Measurements from ENCODE around the gene PPP3CA. TPM values are rescaled to one million over a fixed set of nuclear protein-coding genes. Genes with fewer than 3 reads are reported as not detected.
"Not testable (repeated sequence)": the region's sequence is repeated elsewhere in the genome, so short reads cannot be mapped to it uniquely, and the experiment has no call there.

Gene PPP3CA
- total RNA-seq, 1 donor from 2014 or later = 15.2 TPM

DNA sequence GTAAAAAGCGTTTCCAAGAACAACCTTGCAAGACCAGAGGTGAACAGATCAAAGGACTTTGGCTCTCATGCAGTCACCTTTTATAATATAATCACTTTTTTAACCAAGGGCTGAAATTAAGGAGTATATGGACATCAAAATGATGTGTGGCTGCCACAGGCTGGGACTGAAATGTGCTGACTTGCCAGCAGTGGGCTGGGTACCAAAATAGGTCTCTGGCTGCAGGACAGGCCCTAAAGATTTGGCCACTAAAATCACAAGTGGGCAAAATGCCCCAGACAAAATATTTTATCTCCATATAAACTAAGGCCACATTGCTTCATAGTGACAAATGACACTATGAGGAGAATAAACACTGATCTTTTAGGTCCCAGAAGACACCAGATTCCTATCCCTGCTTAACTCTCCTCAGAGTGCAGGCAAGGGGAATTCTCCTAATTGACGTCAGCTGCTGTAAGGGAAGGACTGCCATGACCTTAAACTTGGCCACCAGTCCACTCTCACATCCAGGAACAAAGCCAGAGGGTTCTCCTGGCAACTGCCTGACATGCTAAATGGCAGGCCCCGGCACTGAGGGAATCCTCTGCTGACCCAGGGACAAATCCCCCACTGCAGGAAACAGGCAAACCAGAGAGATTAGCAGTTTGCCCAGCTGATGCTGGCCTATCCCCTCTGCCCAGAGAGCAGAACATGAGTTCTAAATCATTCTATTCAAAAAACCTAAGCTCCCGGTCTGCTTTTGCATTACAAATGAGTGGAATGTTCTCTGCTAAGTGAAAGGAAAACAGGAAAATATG lies 155.8 kb downstream of the PPP3CA start:
- peak; percentile 84 for DNase-seq (ENCODE audit: low spot score)
- intact Hi-C loops (cut with DNase I) = loop anchor here (2.0 to 10.0 kb wide), 2 partner anchors 155 to 453 kb away; partner anchors contain the start of gene PPP3CA

DNA sequence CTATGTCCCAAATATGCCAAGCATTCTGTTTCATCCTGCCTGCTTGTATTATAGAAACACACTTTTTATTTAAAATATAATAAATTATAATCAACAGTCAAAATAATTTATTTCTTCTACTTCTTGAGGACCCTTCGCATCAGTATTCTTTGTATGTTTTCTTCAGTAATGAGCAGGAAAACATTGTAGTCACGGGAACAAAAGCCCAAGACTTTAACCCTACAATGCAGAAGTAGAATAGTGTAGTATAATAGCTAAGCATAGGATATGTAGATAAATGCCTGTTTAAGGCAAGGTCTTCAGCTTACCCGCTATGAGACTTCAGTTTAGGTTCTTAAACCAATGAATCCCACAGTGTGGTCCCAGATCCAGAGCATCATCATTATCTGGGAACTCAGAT lies 156.6 kb downstream of the PPP3CA start:
- DNase-seq (ENCODE audit: low spot score) = no peak
- intact Hi-C loops (cut with DNase I) = loop anchor here (2.0 to 10.0 kb wide), 2 partner anchors 156 to 454 kb away; partner anchors contain the start of gene PPP3CA

DNA sequence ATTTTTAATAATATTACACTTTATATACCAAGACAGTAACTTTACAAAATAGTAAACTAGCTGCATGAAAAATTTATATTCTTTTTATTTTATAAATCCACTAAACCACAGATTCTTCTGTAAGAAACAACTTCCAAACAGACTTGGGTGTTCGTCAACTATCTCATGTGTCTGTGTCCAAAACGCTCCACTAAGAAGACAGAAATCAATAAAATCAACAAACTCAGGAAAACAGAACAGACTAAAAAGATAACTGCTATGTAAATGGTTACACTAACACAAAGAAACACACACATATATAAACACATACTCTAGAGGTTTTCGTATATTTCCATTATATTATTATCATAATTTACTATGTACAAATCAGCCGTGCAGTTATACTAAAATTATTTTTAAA lies 158.4 kb downstream of the PPP3CA start:
- intact Hi-C loops (cut with DNase I) = no loop called here

DNA sequence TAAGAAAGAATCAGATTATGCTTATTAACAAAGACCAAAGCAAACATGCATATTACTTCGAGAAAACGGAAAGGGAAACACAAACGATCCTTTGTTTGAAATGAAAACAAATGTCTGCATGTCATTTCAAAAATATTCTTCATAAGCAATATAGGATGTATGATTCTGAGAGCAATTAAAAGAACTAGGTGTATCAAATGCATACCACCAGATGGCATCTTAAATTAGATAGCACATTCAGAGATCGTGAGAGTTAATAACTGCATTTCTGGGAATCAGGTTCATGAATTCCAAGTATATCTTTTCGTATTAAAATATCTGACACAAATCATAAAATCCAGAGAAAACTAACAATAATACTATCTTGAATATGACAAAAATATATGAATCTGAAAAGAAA lies 159.5 kb downstream of the PPP3CA start:
- intact Hi-C loops (cut with DNase I) = no loop called here

More for the DNA sequence above, 158.4 kb downstream of the PPP3CA start:
- DNase-seq (ENCODE audit: low spot score) = no peak

DNA sequence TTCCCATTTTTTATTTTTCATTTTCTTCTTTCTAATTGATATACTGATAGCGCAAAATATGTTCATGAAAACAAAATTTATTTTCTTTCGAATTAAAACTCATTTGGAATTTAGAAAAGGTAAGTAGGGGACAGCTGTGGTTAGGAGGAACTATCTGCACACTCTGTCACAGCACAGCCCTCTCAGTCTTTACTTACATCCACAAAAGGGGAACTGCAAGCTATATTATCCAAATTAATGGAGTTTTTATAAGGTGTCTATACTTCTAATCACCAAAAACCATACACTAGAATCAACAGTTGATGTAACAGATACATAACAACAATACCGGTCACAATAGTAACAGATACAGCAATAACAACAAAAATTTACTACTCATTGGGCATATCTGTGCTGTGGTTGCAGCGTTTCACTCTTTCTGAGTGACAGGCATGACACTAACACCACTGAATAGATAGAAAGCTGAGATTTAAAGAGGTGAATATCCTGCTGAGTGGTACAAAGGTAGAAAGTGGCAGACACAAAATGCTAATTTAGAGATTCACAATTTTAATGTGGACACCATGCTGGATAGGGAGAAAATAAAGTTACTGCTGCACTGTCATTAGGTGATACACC lies 160.7 kb downstream of the PPP3CA start:
- no peak for DNase-seq (ENCODE audit: low spot score)
- intact Hi-C loops (cut with DNase I) = no loop called here

More for the DNA sequence above, 159.5 kb downstream of the PPP3CA start:
- DNase-seq (ENCODE audit: low spot score) = no peak

DNA sequence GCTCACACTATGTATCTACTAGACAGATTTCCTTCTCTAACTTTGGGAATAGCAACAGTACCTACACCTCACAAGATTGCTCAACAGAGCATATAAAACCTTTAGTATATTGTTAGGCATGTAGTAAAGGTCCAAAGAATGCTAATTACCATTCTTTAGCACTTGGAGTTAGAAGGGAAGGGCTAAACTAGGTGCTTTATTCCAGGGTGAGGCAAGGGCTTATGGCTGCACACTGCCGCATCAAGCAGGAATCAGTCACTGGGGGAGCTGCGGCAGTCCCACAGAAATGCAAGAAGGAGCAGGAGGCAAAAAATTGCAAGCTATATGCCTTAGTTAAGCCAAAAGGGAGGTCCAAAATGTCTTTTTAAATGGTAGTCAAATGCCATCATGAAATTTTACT lies 162.7 kb downstream of the PPP3CA start:
- DNase-seq (ENCODE audit: low spot score) = no peak
- intact Hi-C loops (cut with DNase I) = no loop called here

DNA sequence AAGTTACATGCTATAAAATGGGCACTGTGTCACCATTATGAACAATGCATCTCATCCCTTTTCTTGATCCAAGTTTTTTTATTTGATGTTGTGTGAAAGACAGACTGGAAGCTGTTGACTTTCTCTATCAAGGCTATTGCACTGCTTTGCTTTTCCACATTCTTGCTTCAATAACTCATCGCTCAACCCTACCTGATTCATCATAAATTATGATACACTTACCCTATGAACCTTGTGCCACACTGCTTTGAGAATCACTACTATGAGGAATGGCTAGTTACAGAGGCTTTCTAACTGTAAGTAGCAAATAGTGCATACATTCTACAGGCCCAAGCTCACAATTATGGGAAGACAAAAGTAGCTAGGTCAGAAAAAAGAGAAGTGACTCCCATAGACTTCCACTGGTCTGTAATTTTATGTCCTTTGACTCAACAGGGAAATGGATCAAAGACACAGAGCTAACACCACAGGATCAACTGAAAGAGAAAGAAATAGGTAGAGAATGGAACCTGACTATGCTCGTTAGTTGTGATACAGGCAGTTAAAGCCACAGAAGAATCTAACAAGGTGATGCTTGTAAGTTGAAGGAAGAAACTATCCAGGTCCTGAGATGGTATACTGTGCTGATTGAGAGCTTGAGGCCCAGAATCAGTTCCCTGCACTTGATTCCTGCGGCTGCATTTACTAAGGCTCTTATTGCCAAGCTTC lies 163.5 kb downstream of the PPP3CA start:
- intact Hi-C loops (cut with DNase I) = no loop called here
- DNase-seq (ENCODE audit: low spot score) = no peak

DNA sequence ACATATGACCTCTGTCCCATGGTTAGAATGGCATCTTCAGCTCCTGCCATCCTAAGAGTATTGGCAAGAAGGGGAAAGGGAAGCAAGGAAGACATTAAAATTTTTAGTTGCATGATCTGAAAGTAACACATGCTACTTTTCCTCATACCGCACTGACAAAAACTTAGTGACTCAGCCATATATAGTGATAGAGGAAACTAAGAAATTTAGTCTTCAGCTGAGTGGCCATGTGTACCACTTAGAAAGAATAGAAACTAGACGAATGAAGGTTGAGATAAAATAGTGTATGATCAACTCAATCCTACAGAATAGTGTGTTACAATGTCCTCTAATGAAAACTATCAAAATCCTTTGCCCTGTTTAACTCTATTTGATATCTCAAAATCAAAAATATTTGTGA lies 164.1 kb downstream of the PPP3CA start:
- intact Hi-C loops (cut with DNase I) = no loop called here
- no peak for DNase-seq (ENCODE audit: low spot score)

DNA sequence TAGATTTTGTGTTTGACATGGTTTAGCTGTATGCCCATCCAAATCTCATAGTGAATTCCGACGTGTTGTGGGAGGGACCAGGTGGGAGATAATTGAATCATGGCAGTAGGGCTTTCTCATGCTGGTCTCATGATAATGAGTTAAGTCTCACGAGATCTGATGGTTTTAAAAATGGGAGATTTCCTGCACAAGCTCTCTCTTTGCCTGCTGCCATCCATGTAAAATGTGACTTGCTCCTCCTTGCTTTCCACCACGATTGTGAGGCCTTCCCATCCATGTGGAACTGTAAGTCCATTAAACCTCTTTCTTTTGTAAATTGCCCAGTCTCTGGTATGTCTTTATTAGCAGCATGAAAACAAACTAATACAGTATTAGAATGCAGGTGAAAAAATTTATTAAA lies 164.6 kb downstream of the PPP3CA start:
- DNase-seq (ENCODE audit: low spot score); intact Hi-C loops (cut with DNase I): not testable (repeated sequence)

DNA sequence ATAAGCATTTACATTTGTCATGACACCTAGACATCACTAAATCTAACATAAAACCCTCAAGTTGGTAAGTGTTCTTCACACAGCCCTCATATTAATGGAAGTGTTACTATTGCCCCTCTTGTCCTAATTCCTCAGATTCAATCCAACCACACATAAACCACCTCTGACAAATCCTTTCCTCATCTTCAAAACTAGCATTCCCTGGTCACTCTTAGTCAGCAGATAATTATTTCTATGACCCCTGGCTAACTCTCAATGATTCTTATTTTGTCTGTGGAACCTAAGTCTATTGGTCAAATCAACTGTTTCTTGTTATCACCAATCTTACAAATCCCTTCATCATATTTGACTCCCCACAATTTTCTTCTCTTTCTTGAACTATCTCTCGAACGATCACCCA lies 168.6 kb downstream of the PPP3CA start:
- DNase-seq (ENCODE audit: low spot score) = no peak
- intact Hi-C loops (cut with DNase I) = no loop called here

DNA sequence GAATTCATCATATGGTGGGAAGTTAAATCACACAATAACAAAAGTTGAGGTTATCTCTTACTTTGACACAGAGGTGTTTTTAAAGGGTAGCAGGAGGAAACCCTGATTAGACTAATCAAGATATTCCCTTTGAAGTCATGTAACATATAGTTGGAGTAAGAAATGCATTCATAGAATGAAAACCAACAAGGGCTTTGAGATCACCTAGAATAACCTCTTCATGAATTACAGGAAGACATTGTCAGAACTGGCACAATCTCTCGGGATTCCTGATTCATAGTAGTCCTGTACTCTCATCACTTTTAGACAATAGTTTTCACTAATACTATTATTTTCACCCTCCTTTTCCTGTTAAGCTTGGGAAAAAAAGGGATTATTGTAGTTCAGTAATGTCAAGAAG lies 170.2 kb downstream of the PPP3CA start:
- no peak for DNase-seq (ENCODE audit: low spot score)
- intact Hi-C loops (cut with DNase I) = no loop called here

DNA sequence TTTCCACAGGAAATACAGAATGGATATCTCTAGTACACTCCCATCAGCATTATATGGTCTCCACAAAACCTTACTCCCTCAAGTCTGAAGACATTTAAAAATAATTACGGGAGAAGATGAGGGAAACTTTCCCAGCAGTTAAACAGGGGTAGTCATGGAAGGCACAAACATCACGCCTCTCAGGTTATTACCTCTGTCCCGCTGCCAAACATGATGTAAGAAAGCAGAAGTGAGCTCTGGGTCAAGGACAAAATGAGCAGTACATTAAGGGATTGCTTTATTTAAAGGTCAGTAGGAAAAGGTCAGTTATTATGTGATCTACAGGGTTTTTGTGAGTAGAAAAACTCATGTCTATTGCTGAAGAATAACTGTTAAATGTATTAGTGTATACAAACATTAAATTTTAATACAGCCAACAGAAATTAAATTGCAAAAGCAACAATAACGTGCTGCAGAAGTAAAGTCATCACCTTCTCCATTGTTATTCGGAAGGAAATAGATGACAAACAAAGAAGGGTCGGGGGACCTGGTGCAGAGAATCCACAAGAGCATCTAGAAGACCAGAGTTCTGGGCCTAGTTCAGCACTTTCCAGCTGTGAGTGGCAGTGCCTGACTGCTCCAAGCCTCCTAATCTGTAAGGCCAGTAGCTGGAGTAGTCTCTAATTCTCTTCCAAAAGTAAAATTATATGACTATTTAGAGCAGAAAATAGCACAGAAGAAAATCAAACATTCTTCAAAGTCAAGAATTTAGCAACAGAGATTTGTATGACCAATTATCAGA lies 171.2 kb downstream of the PPP3CA start:
- intact Hi-C loops (cut with DNase I) = no loop called here
- no peak for DNase-seq (ENCODE audit: low spot score)

DNA sequence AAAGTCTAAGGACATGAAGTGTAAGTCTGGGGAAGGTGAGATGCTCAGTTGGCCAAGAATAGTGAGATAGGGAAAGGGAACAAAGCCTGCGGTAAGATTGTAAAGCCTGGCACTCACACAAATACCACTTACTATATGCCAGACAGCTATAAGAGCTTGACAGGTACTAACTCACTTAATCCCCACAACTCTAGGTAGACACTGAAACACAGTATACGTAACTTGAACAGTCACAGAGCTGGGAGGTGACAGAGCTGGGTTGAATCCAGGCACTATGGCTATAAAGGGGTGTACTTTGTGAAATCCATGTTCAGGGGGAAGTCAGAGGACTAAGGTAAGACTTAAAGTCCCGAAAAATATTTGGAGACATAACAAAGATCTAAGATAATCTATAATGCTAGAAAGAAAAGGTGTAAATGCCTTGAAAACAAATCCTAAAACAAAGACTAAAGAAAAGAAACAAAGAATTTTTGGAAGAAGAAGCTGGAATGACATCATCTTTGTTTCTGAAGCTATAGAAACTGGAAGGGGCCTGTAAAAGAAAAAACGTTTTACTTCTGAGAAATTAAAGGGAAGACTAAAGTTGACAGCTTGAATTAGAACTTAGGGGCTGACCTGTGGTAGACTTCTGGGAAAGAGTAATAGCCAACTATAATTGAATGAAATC lies 172.5 kb downstream of the PPP3CA start:
- intact Hi-C loops (cut with DNase I) = loop anchor here (5.0 kb wide), 1 partner anchor 172 kb away; the partner anchor contains the start of gene PPP3CA
- DNase-seq (ENCODE audit: low spot score) = no peak

DNA sequence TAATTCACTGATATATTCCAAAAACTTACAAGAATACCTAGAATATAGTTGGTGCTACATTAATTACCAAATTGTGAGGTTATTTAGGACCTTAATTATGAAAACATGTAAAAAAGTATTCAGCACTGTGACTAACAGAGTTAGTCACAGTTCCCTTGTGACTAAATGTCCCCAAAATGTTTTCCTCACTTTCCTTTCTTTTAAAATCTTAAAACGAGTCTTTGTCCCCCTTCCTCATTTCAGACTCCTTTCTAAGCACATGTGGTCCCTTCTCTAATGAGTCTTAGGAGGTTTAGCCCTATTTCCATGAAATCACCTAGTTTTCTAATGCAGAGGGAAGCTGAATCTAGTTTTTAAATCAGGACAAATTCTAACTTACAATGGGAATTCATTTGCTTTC lies 175.0 kb downstream of the PPP3CA start:
- intact Hi-C loops (cut with DNase I) = loop anchor here (5.0 kb wide), 1 partner anchor 175 kb away; the partner anchor contains the start of gene PPP3CA
- no peak for DNase-seq (ENCODE audit: low spot score)

DNA sequence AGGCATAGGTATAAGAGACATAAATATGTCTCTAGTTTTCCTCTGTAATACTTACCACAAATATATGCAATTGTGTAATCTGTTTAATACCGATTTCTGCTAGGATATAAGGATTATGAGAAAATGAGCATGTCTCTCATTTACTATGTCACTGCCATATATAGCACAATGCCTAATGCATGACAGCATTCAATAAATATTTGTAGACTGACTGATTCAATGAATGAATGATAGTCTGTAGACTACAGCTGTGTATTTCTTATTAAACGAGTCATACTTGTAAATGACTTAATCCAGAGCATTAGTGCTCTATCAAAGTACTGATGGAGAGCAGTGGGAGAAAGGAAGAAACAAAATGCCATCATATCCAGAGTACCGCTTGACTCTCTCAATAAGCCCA lies 175.6 kb downstream of the PPP3CA start:
- intact Hi-C loops (cut with DNase I) = loop anchor here (5.0 kb wide), 1 partner anchor 176 kb away; the partner anchor contains the start of gene PPP3CA
- DNase-seq (ENCODE audit: low spot score) = no peak

DNA sequence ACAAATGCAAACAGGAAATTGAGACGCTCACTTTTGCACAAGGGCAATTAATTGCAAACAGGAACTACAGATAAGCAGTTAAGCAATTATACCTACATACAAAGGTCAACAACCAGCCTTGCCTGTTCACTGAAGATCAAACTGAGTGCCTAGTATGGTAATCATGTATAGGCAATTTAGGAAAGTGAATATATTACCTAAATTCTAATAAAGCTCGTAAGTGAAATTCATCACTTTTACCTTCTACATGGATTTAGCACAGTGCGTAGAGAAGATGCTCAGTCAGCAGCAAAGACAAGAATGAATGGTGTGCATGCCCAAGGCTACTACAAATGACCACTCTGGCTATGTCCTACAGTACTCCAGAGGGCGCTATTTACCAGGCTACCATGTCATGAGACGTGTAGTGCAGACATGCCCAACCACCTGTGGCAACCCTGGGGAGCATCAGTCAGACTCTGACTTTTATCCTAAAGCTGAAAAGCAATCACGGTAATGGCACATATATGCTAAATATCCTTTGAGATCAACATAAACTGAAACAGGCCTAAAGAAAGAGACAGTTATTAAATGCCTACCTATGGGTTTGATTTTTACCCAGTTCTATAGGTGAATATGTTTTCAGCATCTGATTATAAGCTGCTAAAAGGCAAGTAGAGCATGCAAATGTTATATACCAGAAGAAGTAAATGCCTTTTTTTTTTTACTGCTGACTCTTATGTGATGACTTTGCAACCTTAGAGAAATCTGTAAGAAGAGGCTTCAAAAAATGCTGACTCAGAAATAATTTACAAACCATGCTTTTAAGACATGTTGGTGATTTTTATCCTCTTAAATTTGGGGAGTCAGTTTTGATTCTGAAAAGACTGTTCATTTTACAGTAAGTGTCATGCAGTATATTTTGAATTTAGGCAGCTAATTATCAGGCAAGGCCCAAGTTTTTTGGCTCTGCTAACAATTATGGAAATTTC lies 178.0 kb downstream of the PPP3CA start:
- intact Hi-C loops (cut with DNase I) = loop anchor here (5.0 kb wide), 1 partner anchor 178 kb away; the partner anchor contains the start of gene PPP3CA
- no peak for DNase-seq (ENCODE audit: low spot score)

DNA sequence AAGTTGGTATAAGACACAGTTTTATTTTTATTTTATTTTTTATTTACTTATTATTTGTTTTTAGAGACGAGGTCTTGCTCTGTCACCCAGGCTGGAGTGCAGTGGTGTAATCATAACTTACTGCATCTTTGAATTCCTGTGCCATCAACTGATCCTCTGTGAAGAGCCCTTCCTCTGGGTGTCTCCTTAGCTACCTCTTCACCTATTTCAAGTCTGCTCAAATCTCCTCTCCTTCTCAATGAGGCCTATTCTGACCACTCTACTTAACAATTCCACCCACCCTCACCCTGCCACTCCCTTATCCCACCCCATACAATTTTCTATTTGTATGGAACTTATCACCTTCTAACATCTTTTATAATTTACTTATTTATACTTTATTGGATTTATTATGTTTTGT lies 183.4 kb downstream of the PPP3CA start:
- no peak for DNase-seq (ENCODE audit: low spot score)
- intact Hi-C loops (cut with DNase I) = no loop called here

DNA sequence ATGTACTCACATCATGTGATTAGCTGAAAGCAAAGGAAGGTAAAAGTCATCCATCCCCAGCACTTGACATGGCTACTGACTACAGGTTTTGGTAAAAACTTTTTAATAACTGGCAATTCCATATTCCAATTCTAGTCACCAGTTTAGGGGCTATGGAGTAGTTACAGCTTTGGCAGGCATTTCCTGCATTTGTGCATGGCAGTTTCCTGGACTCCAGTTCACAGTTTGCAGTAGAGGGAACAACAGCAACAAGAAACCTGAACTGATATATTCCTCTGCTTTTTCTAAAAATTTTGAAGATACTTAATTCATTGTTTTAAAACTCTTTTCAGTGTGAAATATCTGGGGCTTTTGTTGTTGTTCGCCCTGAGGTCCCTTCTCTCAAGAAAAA lies 184.3 kb downstream of the PPP3CA start:
- no peak for DNase-seq (ENCODE audit: low spot score)
- intact Hi-C loops (cut with DNase I) = no loop called here

Measured in cardiac septum (tissue), 1 donor.